HL-60 (cell line): Measurements from ENCODE around the gene EXO5.

ENCODE experiments used
- DNase-seq, 2 experiments: peaks; one replicate each; pipeline ENCODE4 v3.0.0-alpha.2; 2010 to 2020; ENCODE audit warnings: low read depth in 1 of 2, low spot score in 1 of 2
- H3K27ac ChIP-seq: fragments of 250-450 bp; sonication (Bioruptor Pico); replicated peaks from 2 replicates; pipeline ENCODE4 v1.5.1; 2020; ENCODE audit warnings: mild to moderate bottlenecking, moderate library complexity
- H3K27me3 ChIP-seq: fragments of 250-450 bp; sonication (Bioruptor Pico); 2 replicates; pipeline ENCODE4 v1.5.1; 2021; ENCODE audit warnings: mild to moderate bottlenecking, moderate library complexity; ENCODE audit not compliant: insufficient read depth, poor library complexity, severe bottlenecking
- H3K4me3 ChIP-seq: replicated peaks from 2 replicates; pipeline ENCODE4 v1.5.1; 2011; ENCODE audit warnings: mild to moderate bottlenecking, control low read depth, low read length; ENCODE audit not compliant: insufficient read depth
- CTCF ChIP-seq: IDR thresholded peaks from one replicate; pipeline ENCODE4 v1.5.1; 2011; ENCODE audit warnings: low read length, control low read depth, inconsistent platforms; ENCODE audit not compliant: insufficient read depth
- GABPA ChIP-seq: IDR thresholded peaks from 2 replicates; pipeline ENCODE4 v1.6.1; 2012; ENCODE audit warnings: low read depth
- POLR2AphosphoS5 ChIP-seq: IDR thresholded peaks from 2 replicates; pipeline ENCODE4 v1.6.1; 2012; ENCODE audit warnings: low read depth
- REST ChIP-seq: IDR thresholded peaks from 2 replicates; pipeline ENCODE4 v1.6.1; 2012; ENCODE audit warnings: low read depth; ENCODE audit not compliant: insufficient replicate concordance
- SPI1 ChIP-seq: IDR thresholded peaks from 2 replicates; pipeline ENCODE4 v1.6.1; 2012; ENCODE audit warnings: low read depth, mild to moderate bottlenecking, borderline replicate concordance

Gene EXO5

GRCh38 chr1:40535732-40536131 is 27.2 kb downstream of the EXO5 start:
- no peaks in the 10 kb centered on the region for H3K27me3 ChIP-seq
- H3K4me3 ChIP-seq, result no peak overlapping the region
- no peak for DNase-seq
- TF ChIP-seq GABPA (no peak), POLR2AphosphoS5 (no peak), CTCF (no peak), REST (no peak), SPI1 (no peak)
- no peak overlapping the region for H3K27ac ChIP-seq

GRCh38 chr1:40539338-40539737 is 30.8 kb downstream of the EXO5 start:
- Histone ChIP-seq H3K27me3 (no peaks in the 10 kb centered on the region), H3K4me3 (no peak overlapping the region), H3K27ac (peak overlapping the region; percentile 64)
- peak; percentile 43 for DNase-seq
- no peak for TF ChIP-seq SPI1
- no peak for TF ChIP-seq REST
- no peak for TF ChIP-seq GABPA
- no peak for TF ChIP-seq POLR2AphosphoS5
- no peak for TF ChIP-seq CTCF

- no peak for DNase-seq
- H3K27me3 ChIP-seq, result no peaks in the 10 kb centered on the region
- no peak overlapping the region for H3K4me3 ChIP-seq
- no peak for TF ChIP-seq POLR2AphosphoS5
- no peak for TF ChIP-seq SPI1
- TF ChIP-seq GABPA, result no peak
- no peak for TF ChIP-seq REST
- no peak for TF ChIP-seq CTCF
- no peak overlapping the region for H3K27ac ChIP-seq
These were observed 38.4 kb downstream of the EXO5 start for GRCh38 chr1:40546957-40547356.
